HEK293T (cell line): ENCODE data around the gene RTKN2.

Experiments used
- ARNT ChIP-seq: fragments of 450-650 bp; IDR thresholded peaks from 2 replicates; pipeline ENCODE4 v1.6.1; 2017; ENCODE audit warnings: mild to moderate bottlenecking
- BHLHE40 ChIP-seq: fragments of 450-650 bp; IDR thresholded peaks from 2 replicates; pipeline ENCODE4 v1.6.1; 2016; ENCODE audit warnings: mild to moderate bottlenecking, moderate library complexity, borderline replicate concordance
- ELF4 ChIP-seq: fragments of 450-650 bp; IDR thresholded peaks from 2 replicates; pipeline ENCODE4 v1.6.1; 2017; ENCODE audit warnings: antibody characterized with exemption
- FOXA1 ChIP-seq: fragments of 450-650 bp; IDR thresholded peaks from 2 replicates; pipeline ENCODE4 v1.6.1; 2016; ENCODE audit warnings: mild to moderate bottlenecking
- FOXM1 ChIP-seq: fragments of 450-650 bp; IDR thresholded peaks from 2 replicates; pipeline ENCODE4 v1.6.1; 2017; ENCODE audit warnings: mild to moderate bottlenecking, borderline replicate concordance
- LEF1 ChIP-seq: fragments of 450-650 bp; IDR thresholded peaks from 2 replicates; pipeline ENCODE4 v1.6.1; 2017; ENCODE audit warnings: mild to moderate bottlenecking, borderline replicate concordance
- NFRKB ChIP-seq: fragments of 450-650 bp; IDR thresholded peaks from 2 replicates; pipeline ENCODE4 v1.6.1; 2016; ENCODE audit warnings: mild to moderate bottlenecking, moderate library complexity
- SP1 ChIP-seq: fragments of 450-650 bp; IDR thresholded peaks from 2 replicates; pipeline ENCODE4 v1.6.1; 2017
- SUZ12 ChIP-seq: fragments of 450-650 bp; IDR thresholded peaks from 2 replicates; pipeline ENCODE4 v1.6.1; 2016; ENCODE audit warnings: mild to moderate bottlenecking
- TARDBP ChIP-seq: fragments of 450-650 bp; IDR thresholded peaks from 2 replicates; pipeline ENCODE4 v1.6.1; 2016
- ZNF384 ChIP-seq: fragments of 450-650 bp; IDR thresholded peaks from 2 replicates; pipeline ENCODE4 v1.6.1; 2016
- TF ChIP-seq, protein P1 (sequence below): fragments of 450-650 bp; IDR thresholded peaks from 2 replicates; pipeline ENCODE4 v1.6.1; 2016

DNA sequence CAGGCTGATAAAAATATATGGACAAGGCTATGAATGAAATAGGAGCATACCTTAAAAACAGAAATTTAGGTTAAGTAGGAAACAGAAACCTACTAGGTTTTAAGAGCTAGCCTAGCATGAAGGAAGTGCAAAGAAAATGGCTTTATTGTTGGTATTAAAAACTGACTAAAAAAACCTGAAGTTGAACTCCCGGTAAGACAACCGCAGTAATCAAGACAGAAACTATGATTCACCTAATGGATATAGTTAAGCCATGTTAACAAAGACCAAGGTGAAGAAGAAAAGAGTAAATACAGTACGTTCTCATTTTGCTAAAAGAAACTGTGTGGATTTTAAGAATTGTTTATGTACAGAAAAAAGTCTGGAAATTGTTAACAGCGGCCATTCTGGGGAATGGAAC is 2.5 kb downstream of the RTKN2 start:
- TF ChIP-seq SP1 (no peak), FOXA1 (no peak), BHLHE40 (no peak), TARDBP (no peak), SUZ12 (no peak), ARNT (no peak), ELF4 (no peak), FOXM1 (no peak), NFRKB (no peak), LEF1 (no peak), ZNF384 (no peak)
- TF ChIP-seq, protein P1, sequence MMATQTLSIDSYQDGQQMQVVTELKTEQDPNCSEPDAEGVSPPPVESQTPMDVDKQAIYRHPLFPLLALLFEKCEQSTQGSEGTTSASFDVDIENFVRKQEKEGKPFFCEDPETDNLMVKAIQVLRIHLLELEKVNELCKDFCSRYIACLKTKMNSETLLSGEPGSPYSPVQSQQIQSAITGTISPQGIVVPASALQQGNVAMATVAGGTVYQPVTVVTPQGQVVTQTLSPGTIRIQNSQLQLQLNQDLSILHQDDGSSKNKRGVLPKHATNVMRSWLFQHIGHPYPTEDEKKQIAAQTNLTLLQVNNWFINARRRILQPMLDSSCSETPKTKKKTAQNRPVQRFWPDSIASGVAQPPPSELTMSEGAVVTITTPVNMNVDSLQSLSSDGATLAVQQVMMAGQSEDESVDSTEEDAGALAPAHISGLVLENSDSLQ, result no peak
